ENCODE measurements around the gene GAST.
"Not testable (repeated sequence)": the region's sequence is repeated elsewhere in the genome, so short reads cannot be mapped to it uniquely, and the experiment has no call there.

Gene GAST

DNA sequence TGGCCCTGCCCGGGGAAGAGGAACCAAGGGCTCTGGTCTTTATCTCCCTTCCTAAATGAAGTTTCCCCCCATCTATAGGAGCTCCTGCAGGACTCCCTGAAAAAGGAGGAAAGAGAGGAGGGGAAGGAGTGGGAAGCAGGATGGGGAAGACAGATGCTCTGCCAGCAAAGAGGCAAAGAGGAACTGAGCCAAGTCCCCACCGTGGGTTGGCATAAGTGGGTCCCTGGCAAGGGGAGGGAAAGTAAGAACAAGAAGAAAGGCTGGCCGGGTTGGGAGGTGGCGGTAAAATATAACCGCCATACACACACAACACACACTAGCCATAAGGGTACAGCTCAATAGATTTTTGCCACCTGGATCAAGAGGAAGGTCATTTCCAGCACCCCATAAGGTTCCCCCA is 29.5 kb upstream of the GAST start:
- in situ Hi-C loops (cut with MboI; ENCODE audit: low sequenced_read_pairs), result no loop called here

DNA sequence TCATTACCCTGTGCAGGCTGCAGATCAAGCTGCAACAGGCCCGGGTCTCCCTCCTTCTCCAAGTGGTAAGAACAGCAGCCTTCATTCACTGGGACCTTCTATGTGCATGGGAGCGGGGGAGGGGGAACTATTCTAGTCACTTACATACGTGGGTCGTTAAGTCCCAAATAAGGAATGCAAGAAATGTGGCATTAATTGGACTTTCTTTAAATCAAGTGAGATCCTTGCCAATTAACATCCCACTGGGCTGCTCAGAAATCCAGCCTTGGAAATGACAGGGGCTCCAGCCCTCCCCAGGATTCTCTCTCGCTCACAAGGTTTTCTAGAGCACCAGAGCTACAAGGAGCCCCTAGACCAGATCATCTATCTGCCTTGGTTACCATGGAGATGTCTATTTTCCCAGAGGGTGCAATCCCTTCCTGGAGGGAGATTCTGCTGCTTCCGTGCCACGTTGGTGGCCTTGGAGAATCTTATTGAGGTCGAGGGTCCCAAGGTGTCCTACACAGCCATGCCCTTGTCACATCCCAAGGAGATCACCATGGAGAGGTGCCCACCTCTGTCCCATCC is 28.6 kb upstream of the GAST start:
- in situ Hi-C loops (cut with MboI; ENCODE audit: low sequenced_read_pairs), result no loop called here

GRCh38 chr17:41684035-41684434 is 28.1 kb upstream of the GAST start:
- in situ Hi-C loops (cut with MboI; ENCODE audit: low sequenced_read_pairs), result no loop called here

DNA sequence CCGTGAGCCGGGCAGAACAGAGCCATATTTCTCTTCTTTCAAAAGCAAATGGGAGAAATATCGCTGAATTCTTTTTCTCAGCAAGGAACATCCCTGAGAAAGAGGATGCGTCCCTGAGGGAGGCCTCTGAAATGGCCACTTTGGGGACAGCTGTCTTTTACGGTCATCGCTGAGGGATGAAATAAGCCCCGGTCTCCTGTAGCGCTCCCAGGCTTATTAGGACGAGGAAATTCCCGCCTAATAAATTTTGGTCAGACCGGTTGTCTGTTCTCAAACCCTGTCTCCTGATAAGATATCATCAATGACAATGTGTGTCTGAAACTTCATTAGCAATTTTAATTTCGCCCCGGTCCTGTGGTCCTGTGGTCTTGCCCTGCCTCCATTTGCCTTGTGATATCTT is 26.4 kb upstream of the GAST start:
- in situ Hi-C loops (cut with MboI; ENCODE audit: low sequenced_read_pairs), result not testable (repeated sequence)

DNA sequence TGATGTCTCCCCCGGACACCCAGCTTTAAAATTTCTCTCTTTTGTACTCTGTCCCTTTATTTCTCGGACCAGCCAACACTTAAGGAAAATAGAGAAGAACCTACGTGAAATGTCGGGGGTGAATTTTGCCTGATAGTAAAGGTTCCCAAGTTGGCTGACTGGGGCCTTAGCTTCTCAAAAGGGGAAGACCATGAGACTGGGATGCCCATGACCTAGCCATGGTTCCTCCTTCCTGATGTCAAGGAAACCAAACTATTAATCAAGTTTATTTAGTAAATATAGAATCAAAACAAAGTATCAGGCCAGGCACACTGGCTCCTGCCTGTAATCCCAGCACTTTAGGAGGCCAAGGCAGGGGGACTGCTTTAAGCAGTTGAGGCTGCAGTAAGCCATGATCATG is 25.9 kb upstream of the GAST start:
- in situ Hi-C loops (cut with MboI; ENCODE audit: low sequenced_read_pairs), result no loop called here

DNA sequence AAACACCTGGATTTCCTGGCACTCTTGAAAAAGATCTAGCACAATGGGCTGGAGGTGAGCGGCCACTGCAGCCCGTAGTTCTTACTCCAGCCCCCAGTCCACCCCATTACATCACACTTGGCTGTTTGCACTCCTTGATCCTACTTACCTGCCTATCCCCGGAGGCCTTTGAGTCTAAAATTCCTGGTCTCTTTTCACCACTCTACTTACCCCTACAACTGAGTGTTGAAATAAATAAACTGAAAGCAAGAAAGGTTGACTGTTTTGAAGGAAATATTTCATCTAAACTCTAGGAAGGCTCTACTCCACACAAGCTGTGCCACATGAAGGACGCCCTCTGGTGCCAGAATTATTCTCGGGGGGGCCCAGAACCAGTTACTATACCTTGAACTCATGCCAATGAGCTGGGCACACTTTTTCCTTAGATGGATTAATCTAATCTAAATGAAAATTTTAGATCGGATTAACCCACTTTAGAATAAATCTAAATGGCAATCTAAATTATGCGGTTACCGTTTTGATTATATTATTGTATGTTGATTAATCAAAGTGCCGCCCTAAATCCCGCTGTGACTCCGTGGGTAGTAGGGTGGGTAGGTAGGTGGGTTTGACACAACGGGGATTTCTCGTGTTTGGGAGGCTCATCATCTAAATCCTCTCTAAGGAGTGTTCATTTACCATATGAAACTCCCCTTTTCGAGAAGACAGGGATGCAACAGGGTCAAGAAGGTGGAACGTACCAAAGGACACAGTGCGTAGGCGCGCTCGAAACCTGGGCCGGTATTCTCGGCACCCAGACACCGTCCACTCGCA is 24.1 kb upstream of the GAST start:
- in situ Hi-C loops (cut with MboI; ENCODE audit: low sequenced_read_pairs), result no loop called here

GRCh38 chr17:41688641-41689496 is 23.3 kb upstream of the GAST start, which contains the start of gene EIF1:
Gene EIF1 (plus strand): TSS chr17:41688885. CDS start chr17:41689039, 154 bp downstream.
- in situ Hi-C loops (cut with MboI; ENCODE audit: low sequenced_read_pairs), result no loop called here

DNA sequence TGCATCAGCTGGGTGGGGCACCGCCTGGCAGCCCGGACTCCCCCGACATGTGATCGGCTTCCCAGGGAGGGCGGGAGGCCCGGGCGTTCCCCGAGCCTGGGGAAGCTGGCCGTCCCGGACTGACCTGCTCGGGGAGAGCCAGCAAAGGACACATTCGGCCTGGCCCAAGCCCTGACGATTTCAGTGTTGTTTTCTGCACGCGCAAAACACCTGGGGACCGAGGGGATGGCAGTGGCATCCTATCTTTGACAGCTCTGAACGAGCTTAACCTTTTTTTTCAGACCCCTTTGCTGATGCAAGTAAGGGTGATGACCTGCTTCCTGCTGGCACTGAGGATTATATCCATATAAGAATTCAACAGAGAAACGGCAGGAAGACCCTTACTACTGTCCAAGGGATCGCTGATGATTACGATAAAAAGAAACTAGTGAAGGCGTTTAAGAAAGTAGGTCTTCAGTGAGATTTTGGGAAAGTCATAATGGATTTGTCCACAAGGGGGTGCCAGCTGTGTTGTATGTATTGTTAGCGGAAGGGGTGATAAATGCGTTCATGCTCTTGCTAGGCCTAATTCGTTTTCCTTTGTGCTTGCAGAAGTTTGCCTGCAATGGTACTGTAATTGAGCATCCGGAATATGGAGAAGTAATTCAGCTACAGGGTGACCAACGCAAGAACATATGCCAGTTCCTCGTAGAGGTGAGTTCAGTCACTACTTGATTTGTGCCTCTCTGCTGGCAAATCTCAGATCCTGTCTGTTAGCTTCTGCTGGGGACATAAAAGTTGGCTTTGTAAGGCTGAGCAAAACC is 22.4 kb upstream of the GAST start:
- in situ Hi-C loops (cut with MboI; ENCODE audit: low sequenced_read_pairs), result no loop called here

GRCh38 chr17:41690497-41690896 is 21.6 kb upstream of the GAST start:
- in situ Hi-C loops (cut with MboI; ENCODE audit: low sequenced_read_pairs), result no loop called here

DNA sequence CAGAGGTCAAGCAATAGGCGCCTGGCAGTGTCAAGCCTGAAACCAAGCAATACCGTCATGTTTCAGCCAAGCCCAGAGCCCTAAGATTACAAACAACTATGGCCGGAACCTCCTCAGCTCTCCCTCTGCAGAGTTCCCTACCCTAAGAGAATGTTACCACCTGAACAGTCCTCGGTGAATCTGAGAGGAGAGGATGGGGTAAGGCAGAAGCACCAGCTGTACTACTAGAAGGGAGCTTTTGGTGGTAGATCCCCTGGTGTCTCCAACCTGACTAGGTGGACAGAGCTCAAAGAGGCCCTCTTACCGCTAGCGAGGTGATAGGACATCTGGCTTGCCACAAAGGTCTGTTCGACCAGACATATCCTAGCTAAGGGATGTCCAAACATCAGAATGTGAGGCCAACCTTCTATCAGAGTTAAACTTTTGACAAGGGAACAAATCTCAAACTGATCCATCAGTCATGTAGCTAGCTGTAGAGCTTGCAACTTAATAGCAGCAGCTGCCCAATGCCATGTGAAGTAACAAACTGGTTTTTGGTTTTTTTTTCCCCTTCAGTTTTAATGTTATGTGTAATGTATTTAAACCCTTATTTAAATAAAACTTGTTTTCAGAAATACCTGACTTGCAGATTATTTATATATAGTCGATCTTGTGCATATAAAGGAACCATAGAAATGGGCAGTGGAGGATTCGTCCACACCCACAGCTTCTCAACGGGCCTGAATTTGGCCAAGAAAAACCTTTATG is 20.9 kb upstream of the GAST start:
- in situ Hi-C loops (cut with MboI; ENCODE audit: low sequenced_read_pairs), result no loop called here

DNA sequence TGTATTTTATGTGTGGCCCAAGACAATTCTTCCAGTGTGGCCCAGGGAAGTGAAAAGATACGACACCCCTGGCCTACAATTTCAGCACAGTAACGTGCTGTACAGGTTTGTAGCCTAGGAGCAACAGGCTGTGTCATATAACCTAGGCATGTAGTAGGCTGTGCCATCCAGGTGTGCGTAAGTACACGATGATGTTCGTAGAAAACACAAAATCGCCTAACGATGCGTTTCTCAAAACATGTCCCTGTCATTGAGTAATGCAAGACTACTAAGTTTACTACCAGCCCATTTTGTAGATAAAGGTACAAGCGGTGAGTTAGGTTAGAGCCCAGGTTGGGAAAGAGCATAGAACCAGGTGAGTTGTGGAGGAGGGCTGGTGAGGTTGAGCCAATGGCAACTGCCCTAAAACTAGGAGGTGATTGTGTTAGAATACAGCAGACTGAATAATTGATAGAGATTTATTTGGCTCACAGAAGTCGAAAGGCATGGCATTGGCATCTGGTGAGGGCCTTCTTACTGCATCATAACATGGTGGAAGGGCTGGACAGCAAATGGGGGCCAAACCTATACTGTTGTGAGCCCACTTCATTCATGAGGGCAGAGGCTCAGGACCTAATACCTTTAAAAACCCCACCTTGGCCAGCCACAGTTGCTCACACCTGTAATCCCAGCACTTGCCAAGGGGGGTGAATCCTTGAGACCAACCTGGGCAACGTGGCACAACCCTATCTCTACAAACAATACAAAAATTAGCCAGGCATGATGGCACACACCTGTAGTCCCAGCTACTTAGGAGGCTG is 19.2 kb upstream of the GAST start:
- in situ Hi-C loops (cut with MboI; ENCODE audit: low sequenced_read_pairs), result no loop called here

DNA sequence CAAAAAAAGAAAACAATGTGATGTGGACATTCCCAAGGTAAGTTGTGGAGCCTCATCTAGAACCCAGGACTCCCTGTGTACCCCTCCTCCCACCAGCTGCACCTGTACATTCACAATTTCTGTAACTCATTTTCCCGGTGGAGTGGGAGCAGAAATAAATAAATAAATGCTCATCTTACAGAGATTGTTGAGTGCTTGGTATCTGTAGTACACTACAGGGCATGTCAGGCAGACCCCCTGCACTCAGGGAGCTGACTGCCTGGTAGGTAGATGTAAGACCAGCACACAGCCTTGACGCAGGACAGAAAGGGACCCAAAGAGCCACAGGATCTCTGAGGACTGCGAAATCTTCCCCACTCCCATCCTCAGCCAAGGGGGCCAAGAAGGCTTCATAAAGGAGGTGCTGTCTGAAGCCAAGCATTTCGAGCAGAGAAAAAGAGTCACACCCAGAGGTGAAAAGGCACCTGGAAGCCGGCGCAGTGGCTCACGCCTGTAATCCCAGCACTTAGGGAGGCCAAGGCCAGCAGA is 16.9 kb upstream of the GAST start:
- in situ Hi-C loops (cut with MboI; ENCODE audit: low sequenced_read_pairs), result no loop called here

DNA sequence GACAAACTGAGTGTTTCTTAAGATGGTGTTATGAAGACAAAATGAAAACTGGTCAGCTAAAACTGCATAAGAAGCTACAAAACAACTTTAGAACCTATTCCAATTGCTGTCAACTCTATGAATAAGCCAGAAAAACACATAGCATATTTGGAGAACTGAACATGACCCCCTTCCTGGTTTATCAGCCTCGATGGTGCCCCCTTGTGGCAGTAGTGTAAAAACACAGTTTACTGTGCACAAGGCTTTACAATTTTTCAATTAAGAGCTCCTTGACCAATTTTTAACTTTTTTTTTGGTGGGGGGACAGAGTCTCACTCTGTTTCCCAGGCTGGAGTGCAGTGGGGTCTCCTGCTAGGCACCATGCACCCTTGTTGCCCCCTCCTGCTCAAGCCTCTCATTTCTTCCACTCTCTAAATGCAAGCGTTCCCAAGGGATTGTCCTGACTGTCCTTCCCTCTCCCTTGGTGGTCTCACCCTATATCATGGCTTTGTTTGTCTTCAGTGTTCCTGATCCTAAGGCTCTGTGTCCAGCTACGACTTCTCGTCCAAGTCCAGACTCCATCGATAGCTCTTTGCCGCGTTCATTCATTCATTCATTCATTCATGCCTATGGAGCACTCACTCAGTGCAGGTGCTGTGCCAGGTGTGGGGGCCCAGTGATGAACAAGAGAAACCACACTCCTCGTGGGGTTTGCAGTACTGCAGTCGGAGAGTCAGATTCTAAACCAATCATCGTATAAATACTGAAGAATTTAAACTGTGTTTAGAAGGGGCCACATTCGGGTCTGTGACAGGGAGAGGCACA is 16.0 kb upstream of the GAST start:
- in situ Hi-C loops (cut with MboI; ENCODE audit: low sequenced_read_pairs), result no loop called here

GRCh38 chr17:41697122-41697962 is 14.8 kb upstream of the GAST start:
- in situ Hi-C loops (cut with MboI; ENCODE audit: low sequenced_read_pairs), result no loop called here

DNA sequence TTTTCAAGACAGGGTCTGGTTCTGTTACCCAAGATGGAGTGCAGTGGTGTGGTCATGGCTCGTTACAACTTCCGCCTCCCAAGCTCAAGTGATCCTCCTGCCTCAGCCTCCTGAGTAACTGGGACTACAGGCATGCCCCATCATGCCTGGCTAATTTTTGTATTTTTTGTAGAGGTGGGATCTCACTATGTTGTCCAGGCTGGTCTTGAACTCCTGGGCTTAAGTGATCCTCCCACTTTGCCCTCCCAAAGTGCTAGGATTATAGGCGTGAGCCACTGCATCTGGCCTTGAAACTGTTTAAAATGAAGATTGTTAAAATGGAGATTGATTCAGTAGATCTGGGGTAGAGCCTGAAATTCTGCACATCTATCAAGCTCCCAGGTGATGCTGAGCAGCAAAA is 11.3 kb upstream of the GAST start:
- in situ Hi-C loops (cut with MboI; ENCODE audit: low sequenced_read_pairs), result not testable (repeated sequence)

GRCh38 chr17:41702712-41703111 is 9.4 kb upstream of the GAST start:
- in situ Hi-C loops (cut with MboI; ENCODE audit: low sequenced_read_pairs), result no loop called here

DNA sequence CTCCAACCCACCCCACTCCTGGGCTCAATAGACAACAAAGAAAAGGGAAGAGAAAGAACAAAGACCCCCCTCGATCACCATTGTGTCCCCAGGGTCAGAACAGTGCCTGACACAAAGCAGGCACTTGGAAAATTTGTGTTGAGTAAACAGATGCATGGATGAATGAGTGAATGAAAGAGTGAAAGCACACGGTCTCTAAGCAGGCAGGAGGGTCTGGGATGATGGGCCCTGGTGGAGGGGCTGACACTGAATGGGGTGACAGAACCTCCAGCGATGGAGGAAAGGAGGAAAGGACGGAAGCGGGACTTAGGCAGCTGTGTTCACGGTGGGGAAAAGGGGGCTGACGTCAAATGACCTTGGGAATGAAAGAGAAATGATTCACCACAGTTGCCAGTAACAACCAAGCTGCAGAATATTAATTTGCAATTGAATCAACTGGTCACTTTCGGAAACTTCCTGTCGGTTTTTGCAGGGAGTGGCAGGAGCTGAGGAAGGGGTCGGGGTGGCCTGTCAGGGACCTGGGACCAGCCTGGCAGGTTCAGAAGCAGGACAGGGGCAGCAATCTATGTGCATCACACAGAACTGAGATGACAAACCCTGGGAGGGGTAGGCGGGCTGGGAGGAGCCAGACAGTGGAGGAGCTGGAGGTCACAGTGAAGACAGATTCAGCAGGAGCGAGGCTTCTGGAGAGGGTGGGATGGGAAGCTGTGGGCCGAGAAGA is 6.7 kb upstream of the GAST start:
- in situ Hi-C loops (cut with MboI; ENCODE audit: low sequenced_read_pairs), result no loop called here
